ENCODE data around the gene TNK2.

TNK2 gene

DNA sequence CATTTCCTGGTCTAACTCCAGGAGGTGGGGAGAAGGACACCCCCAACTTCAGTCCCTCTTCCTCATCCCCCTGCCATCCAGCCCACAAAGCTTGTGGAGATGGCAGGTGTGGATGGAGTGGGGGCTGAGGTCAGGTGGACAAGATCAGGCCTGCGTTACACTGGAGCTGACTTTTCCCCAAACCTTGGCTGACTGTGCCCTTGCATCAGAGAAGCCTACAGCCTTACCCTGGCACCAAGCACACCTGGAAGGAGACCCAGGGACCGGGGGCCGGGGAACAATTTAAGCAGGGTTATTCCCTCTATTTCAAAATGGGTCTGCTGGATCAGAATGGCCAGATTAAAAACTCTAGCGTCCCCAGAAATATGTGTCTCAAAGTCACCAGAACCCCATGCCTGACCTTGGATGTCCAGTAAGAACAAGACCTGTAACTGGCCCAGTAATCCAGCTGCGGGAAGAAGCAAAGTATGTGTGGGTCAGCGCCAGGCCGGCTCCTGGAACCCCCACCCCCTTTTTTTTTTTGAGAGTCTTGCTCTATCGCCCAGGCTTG, 14.4 kb downstream of the TNK2 start:
- H3K9ac ChIP-seq (ENCODE audit: low read length) = no peak overlapping the region

DNA sequence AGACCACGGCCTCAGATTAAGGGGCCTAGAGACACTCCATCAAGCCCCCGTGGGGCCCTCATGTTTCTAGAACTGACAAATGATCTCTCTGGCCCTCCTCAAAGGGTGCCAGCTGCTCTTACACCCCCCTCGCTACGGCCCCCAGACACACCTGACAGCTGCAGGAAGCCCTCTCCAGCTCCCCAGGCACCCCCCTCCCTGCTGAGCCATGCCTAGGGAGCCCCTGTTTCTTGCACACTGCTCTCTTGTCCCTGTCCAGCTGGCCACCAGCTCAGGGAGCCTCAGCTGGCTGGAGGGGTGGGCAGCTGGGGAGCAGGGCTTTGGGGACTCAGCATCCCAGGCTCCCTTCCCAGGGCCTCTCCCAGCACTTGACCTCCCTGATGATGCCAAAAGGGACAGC, 14.8 kb downstream of the TNK2 start:
- H2AFZ ChIP-seq (ENCODE audit: low read depth, low read length, severe bottlenecking) = no peak overlapping the region
- no peaks in the 10 kb centered on the region for H4K20me1 ChIP-seq (ENCODE audit: low read depth, low read length)
- H3K4me2 ChIP-seq (ENCODE audit: low read depth, low read length, poor library complexity, severe bottlenecking) = no peak overlapping the region
- TF ChIP-seq, protein P1, sequence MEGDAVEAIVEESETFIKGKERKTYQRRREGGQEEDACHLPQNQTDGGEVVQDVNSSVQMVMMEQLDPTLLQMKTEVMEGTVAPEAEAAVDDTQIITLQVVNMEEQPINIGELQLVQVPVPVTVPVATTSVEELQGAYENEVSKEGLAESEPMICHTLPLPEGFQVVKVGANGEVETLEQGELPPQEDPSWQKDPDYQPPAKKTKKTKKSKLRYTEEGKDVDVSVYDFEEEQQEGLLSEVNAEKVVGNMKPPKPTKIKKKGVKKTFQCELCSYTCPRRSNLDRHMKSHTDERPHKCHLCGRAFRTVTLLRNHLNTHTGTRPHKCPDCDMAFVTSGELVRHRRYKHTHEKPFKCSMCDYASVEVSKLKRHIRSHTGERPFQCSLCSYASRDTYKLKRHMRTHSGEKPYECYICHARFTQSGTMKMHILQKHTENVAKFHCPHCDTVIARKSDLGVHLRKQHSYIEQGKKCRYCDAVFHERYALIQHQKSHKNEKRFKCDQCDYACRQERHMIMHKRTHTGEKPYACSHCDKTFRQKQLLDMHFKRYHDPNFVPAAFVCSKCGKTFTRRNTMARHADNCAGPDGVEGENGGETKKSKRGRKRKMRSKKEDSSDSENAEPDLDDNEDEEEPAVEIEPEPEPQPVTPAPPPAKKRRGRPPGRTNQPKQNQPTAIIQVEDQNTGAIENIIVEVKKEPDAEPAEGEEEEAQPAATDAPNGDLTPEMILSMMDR (IDR thresholded peaks at IDR 0.05; ENCODE audit: insufficient read depth, low read length, poor library complexity, severe bottlenecking) = no peak
- TF ChIP-seq EZH2phosphoT487 (conservative IDR thresholded peaks at IDR 0.05; ENCODE audit: low read length) = no peak
- no peaks in the 10 kb centered on the region for H3K27me3 ChIP-seq (ENCODE audit: low read length)
- no peaks in the 10 kb centered on the region for H3K9me3 ChIP-seq (ENCODE audit: insufficient read depth, low read length)
- H3K27ac ChIP-seq (ENCODE audit: low read depth, low read length) = 0 out of 2 replicates have a peak overlapping the region, but pooled peaks have one; percentile 33
- H3K36me3 ChIP-seq (ENCODE audit: low read length) = no peaks in the 10 kb centered on the region
- H3K9ac ChIP-seq (ENCODE audit: low read length) = no peak overlapping the region
- peaks cover 11% of the 10 kb centered on the region for H3F3A ChIP-seq (ENCODE audit: insufficient read depth)
- peaks cover 34% of the 10 kb centered on the region for H3K79me2 ChIP-seq (ENCODE audit: insufficient read depth, low read length)
- no peak overlapping the region for H3K4me3 ChIP-seq (ENCODE audit: insufficient read depth, low read length, poor library complexity, severe bottlenecking)
- H3K9me2 ChIP-seq (replicated peaks; ENCODE audit: insufficient read depth, low read length) = no peaks in the 10 kb centered on the region

More for the DNA sequence above, 14.4 kb downstream of the TNK2 start:
- Histone ChIP-seq H3K9me3 (ENCODE audit: insufficient read depth, low read length) (no peaks in the 10 kb centered on the region), H3K36me3 (ENCODE audit: low read length) (no peaks in the 10 kb centered on the region), H3K27ac (ENCODE audit: low read depth, low read length) (0 out of 2 replicates have a peak overlapping the region, but pooled peaks have one; percentile 33), H3K27me3 (ENCODE audit: low read length) (no peaks in the 10 kb centered on the region), H3F3A (ENCODE audit: insufficient read depth) (peaks cover 11% of the 10 kb centered on the region), H3K79me2 (ENCODE audit: insufficient read depth, low read length) (peaks cover 35% of the 10 kb centered on the region), H3K4me3 (ENCODE audit: insufficient read depth, low read length, poor library complexity, severe bottlenecking) (no peak overlapping the region), H3K4me2 (ENCODE audit: low read depth, low read length, poor library complexity, severe bottlenecking) (no peak overlapping the region), H4K20me1 (ENCODE audit: low read depth, low read length) (no peaks in the 10 kb centered on the region), H2AFZ (ENCODE audit: low read depth, low read length, severe bottlenecking) (no peak overlapping the region), H3K9me2 (replicated peaks; ENCODE audit: insufficient read depth, low read length) (no peaks in the 10 kb centered on the region)
- TF ChIP-seq, protein P1 (IDR thresholded peaks at IDR 0.05; ENCODE audit: insufficient read depth, low read length, poor library complexity, severe bottlenecking) = no peak
- no peak for TF ChIP-seq EZH2phosphoT487 (conservative IDR thresholded peaks at IDR 0.05; ENCODE audit: low read length)

DNA sequence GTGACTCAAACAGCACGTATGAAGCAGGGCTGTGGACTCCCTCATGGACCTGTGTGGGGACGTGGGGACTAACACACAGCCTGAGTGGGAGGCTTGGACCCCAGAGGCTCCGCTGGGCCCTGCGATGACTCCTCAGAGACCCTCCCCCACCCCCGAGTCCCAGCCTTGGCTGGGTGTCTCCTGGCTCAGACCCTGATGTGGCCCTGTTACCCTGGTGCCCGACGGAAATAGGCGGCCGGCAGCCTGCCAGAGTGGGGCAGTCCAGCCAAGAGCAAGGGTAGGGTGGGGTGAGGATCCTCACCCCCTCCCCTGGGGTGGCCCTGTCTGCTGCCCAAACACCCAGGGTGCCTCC, 15.3 kb downstream of the TNK2 start:
- H3K4me3 ChIP-seq (ENCODE audit: insufficient read depth, low read length, poor library complexity, severe bottlenecking) = no peak overlapping the region

More for the DNA sequence above, 15.3 kb downstream of the TNK2 start:
- Histone ChIP-seq H3K27ac (ENCODE audit: low read depth, low read length) (no peak overlapping the region), H3K9ac (ENCODE audit: low read length) (no peak overlapping the region), H3K36me3 (ENCODE audit: low read length) (no peaks in the 10 kb centered on the region), H3K9me2 (replicated peaks; ENCODE audit: insufficient read depth, low read length) (no peaks in the 10 kb centered on the region), H3K9me3 (ENCODE audit: insufficient read depth, low read length) (no peaks in the 10 kb centered on the region), H3K4me2 (ENCODE audit: low read depth, low read length, poor library complexity, severe bottlenecking) (no peak overlapping the region), H2AFZ (ENCODE audit: low read depth, low read length, severe bottlenecking) (no peak overlapping the region), H4K20me1 (ENCODE audit: low read depth, low read length) (no peaks in the 10 kb centered on the region), H3K27me3 (ENCODE audit: low read length) (no peaks in the 10 kb centered on the region), H3K79me2 (ENCODE audit: insufficient read depth, low read length) (peaks cover 29% of the 10 kb centered on the region), H3F3A (ENCODE audit: insufficient read depth) (peaks cover 11% of the 10 kb centered on the region)
- TF ChIP-seq, protein P1 (IDR thresholded peaks at IDR 0.05; ENCODE audit: insufficient read depth, low read length, poor library complexity, severe bottlenecking) = no peak
- TF ChIP-seq EZH2phosphoT487 (conservative IDR thresholded peaks at IDR 0.05; ENCODE audit: low read length) = no peak
